ENCODE results near the gene PLCH2.

PLCH2 gene

GRCh38 chr1:2525572-2525919 lies 49.5 kb downstream of the PLCH2 start:
- no peak overlapping the region for H2AFZ ChIP-seq (ENCODE audit: low read length)

DNA sequence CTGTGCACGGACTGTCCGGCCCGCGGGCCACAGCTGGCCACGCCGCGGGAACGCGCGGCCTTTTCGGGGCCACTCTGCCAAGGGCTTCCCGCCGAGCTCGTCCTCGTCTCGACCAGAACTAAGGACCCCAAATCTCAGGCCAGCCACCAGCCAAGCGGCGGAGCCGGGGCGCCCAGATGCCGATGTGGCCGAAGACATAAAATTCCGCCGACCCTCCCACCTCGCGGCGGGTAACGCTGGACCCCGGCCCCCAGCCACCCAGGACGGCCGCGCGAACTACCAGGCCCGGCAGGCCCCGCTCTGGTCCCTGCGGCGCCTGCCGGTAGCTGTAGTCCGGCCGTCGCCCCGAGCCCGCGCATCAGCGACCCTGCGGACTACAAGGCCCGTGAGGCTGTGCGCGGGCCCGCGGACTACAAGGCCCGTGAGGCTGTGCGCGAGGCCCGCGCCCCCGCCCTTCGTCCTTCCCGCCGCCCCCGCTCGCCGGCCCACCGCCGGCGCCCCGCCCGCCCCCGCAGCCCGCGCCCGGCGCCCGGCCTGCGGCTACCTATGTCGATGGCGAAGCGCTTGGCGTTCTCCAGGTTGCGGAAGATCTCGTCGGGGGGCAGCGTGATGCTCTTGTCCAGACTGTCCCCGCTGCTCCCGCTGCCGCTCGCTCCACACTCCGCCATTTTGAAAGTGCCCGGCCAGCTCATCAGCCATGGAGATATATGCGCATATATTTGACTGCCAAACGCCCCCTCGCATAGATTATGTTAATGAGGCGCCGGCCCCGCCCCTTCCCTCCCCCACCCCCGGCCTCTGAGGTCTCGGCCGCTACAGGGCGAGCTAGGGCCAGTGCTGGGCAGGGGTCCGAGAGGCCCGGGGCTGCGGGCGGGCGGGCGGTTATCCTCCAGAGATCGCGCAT lies 50.1 kb downstream of the PLCH2 start, which contains the start of gene PANK4:
Gene PANK4, minus strand, starts transcription at position 677 of the 904 bp plus-strand sequence. Its CDS starts 9 bp downstream, at position 668.
- Histone ChIP-seq H3K9me3 (ENCODE audit: insufficient read depth, low read depth, low read length) (no peaks in the 10 kb centered on the region), H3K4me2 (ENCODE audit: low read depth, low read length, poor library complexity, severe bottlenecking) (peak within 1 kb of the TSS; percentile 99), H3K79me2 (ENCODE audit: insufficient read depth, low read length) (peaks cover 46% of the 10 kb centered on the region), H3K4me1 (ENCODE audit: insufficient read depth, low read length, poor library complexity, severe bottlenecking) (peaks cover 27% of the 10 kb centered on the region), H3K36me3 (ENCODE audit: insufficient read depth, low read length) (no peaks in the 10 kb centered on the region), H3K27me3 (ENCODE audit: insufficient read depth, low read length, poor library complexity, severe bottlenecking) (no peaks in the 10 kb centered on the region), H3F3A (ENCODE audit: low read depth) (no peaks in the 10 kb centered on the region), H3K9me2 (replicated peaks; ENCODE audit: low read depth, low read length) (no peaks in the 10 kb centered on the region), H2AFZ (ENCODE audit: low read length) (no peak within 1 kb of the TSS; the same call in 1 of the 2 replicates), H3K4me3 (ENCODE audit: low read length, poor library complexity, severe bottlenecking) (peak within 1 kb of the TSS; percentile 96), H3K9ac (ENCODE audit: low read depth, low read length, poor library complexity, severe bottlenecking) (peak within 1 kb of the TSS; percentile 89), H4K20me1 (ENCODE audit: insufficient read depth, low read length, poor library complexity, severe bottlenecking) (peaks cover 37% of the 10 kb centered on the region)
- no peak for TF ChIP-seq CTCF (conservative IDR thresholded peaks at IDR 0.05; ENCODE audit: low read length)
- TF ChIP-seq EZH2phosphoT487 (IDR thresholded peaks at IDR 0.05; ENCODE audit: borderline replicate concordance) = no peak

More at GRCh38 chr1:2525572-2525919, 49.5 kb downstream of the PLCH2 start:
- peaks cover 6% of the 10 kb centered on the region; the same call in 1 of the 2 replicates for H3K36me3 ChIP-seq (ENCODE audit: insufficient read depth, low read length)
- no peaks in the 10 kb centered on the region for H3K9me3 ChIP-seq (ENCODE audit: insufficient read depth, low read depth, low read length)
- H4K20me1 ChIP-seq (ENCODE audit: insufficient read depth, low read length, poor library complexity, severe bottlenecking) = peaks cover 37% of the 10 kb centered on the region
- H3K4me2 ChIP-seq (ENCODE audit: low read depth, low read length, poor library complexity, severe bottlenecking) = peak overlapping the region; percentile 99
- H3K27me3 ChIP-seq (ENCODE audit: insufficient read depth, low read length, poor library complexity, severe bottlenecking) = no peaks in the 10 kb centered on the region
- peaks cover 27% of the 10 kb centered on the region for H3K4me1 ChIP-seq (ENCODE audit: insufficient read depth, low read length, poor library complexity, severe bottlenecking)
- TF ChIP-seq CTCF (conservative IDR thresholded peaks at IDR 0.05; ENCODE audit: low read length) (no peak; the same call in 1 of the 2 replicates), EZH2phosphoT487 (IDR thresholded peaks at IDR 0.05; ENCODE audit: borderline replicate concordance) (no peak)
- H3K9ac ChIP-seq (ENCODE audit: low read depth, low read length, poor library complexity, severe bottlenecking) = peak overlapping the region; percentile 89
- H3K9me2 ChIP-seq (replicated peaks; ENCODE audit: low read depth, low read length) = no peaks in the 10 kb centered on the region
- H3F3A ChIP-seq (ENCODE audit: low read depth) = no peaks in the 10 kb centered on the region
- H3K4me3 ChIP-seq (ENCODE audit: low read length, poor library complexity, severe bottlenecking) = peak overlapping the region; percentile 96
- H3K79me2 ChIP-seq (ENCODE audit: insufficient read depth, low read length) = peaks cover 46% of the 10 kb centered on the region

GRCh38 chr1:2526824-2527555 lies 50.9 kb downstream of the PLCH2 start:
- TF ChIP-seq CTCF (conservative IDR thresholded peaks at IDR 0.05; ENCODE audit: low read length) (no peak), EZH2phosphoT487 (IDR thresholded peaks at IDR 0.05; ENCODE audit: borderline replicate concordance) (no peak)
- Histone ChIP-seq H2AFZ (ENCODE audit: low read length) (no peak overlapping the region), H3F3A (ENCODE audit: low read depth) (no peaks in the 10 kb centered on the region), H3K4me3 (ENCODE audit: low read length, poor library complexity, severe bottlenecking) (peak overlapping the region; percentile 69), H3K79me2 (ENCODE audit: insufficient read depth, low read length) (peaks cover 40% of the 10 kb centered on the region), H3K4me1 (ENCODE audit: insufficient read depth, low read length, poor library complexity, severe bottlenecking) (peaks cover 27% of the 10 kb centered on the region), H3K27me3 (ENCODE audit: insufficient read depth, low read length, poor library complexity, severe bottlenecking) (no peaks in the 10 kb centered on the region), H3K36me3 (ENCODE audit: insufficient read depth, low read length) (no peaks in the 10 kb centered on the region), H3K9ac (ENCODE audit: low read depth, low read length, poor library complexity, severe bottlenecking) (peak overlapping the region; percentile 40), H3K9me2 (replicated peaks; ENCODE audit: low read depth, low read length) (no peaks in the 10 kb centered on the region), H3K4me2 (ENCODE audit: low read depth, low read length, poor library complexity, severe bottlenecking) (peak overlapping the region; percentile 69), H4K20me1 (ENCODE audit: insufficient read depth, low read length, poor library complexity, severe bottlenecking) (peaks cover 37% of the 10 kb centered on the region), H3K9me3 (ENCODE audit: insufficient read depth, low read depth, low read length) (no peaks in the 10 kb centered on the region)
